Tibial nerve (tissue), 4 donors: Measurements from ENCODE around the gene SLC25A22.

Experiments used
- CTCF ChIP-seq, 5 experiments: fragments of 200-600 bp in 3 of 5; fragments of 450-650 bp in 2 of 5; sonication (generic) in 3 of 5; IDR thresholded peaks; one replicate each; pipeline ENCODE4 v1.5.1; 2016 to 2019; ENCODE audit warnings: antibody characterized with exemption in 5 of 5, mild to moderate bottlenecking in 3 of 5, moderate library complexity in 2 of 5
- EP300 ChIP-seq, 2 donors: sonication (generic); formaldehyde crosslinking; IDR thresholded peaks; one replicate each; pipeline ENCODE4 v1.6.1; 2017; ENCODE audit warnings: antibody characterized with exemption in 2 of 2, mild to moderate bottlenecking in 1 of 2
- POLR2A ChIP-seq, 2 donors: fragments of 450-650 bp; IDR thresholded peaks; one replicate each; pipeline ENCODE4 v1.6.1; 2017; ENCODE audit warnings: antibody characterized with exemption in 2 of 2, mild to moderate bottlenecking in 2 of 2, moderate library complexity in 2 of 2

GRCh38 chr11:763073-763463 is 35.0 kb downstream of the SLC25A22 start:
- TF ChIP-seq CTCF (IDR thresholded peaks at IDR 0.05) (no peak), EP300 (IDR thresholded peaks at IDR 0.05) (no peak), POLR2A (IDR thresholded peaks at IDR 0.05) (no peak)
